WERI-Rb-1 (cell line): ENCODE measurements around the gene ASIC3.
A peak's percentile ranks its signal among the peaks of the same experiment; 100 is the strongest.

ENCODE experiments used
- DNase-seq: peaks from one replicate; pipeline ENCODE4 v3.0.0-alpha.2; 2020
- H3K27ac ChIP-seq: fragments of 250-450 bp; sonication (Bioruptor Pico); 2 replicates; pipeline ENCODE4 v1.5.1; 2020; ENCODE audit warnings: mild to moderate bottlenecking, moderate library complexity
- H3K27me3 ChIP-seq: fragments of 250-450 bp; sonication (Bioruptor Pico); 2 replicates; pipeline ENCODE4 v1.5.1; 2021; ENCODE audit warnings: mild to moderate bottlenecking, low read depth, moderate library complexity; ENCODE audit not compliant: insufficient read depth, severe bottlenecking
- H3K36me3 ChIP-seq: fragments of 250-450 bp; sonication (Bioruptor Pico); 2 replicates; pipeline ENCODE4 v1.5.1; 2020; ENCODE audit warnings: mild to moderate bottlenecking, moderate library complexity
- H3K4me3 ChIP-seq: 2 replicates; pipeline ENCODE4 v1.5.1; 2011; ENCODE audit warnings: low read depth, mild to moderate bottlenecking, control low read depth, low read length
- H3K9me3 ChIP-seq: fragments of 250-450 bp; sonication (Bioruptor Pico); 2 replicates; pipeline ENCODE4 v1.5.1; 2021; ENCODE audit warnings: mild to moderate bottlenecking, moderate library complexity; ENCODE audit not compliant: severe bottlenecking
- TF ChIP-seq, protein P1 (sequence below): IDR thresholded peaks from 2 replicates; pipeline ENCODE4 v1.5.1; 2011; ENCODE audit warnings: low read depth, mild to moderate bottlenecking, control low read depth, inconsistent platforms, low read length

The ASIC3 gene

DNA sequence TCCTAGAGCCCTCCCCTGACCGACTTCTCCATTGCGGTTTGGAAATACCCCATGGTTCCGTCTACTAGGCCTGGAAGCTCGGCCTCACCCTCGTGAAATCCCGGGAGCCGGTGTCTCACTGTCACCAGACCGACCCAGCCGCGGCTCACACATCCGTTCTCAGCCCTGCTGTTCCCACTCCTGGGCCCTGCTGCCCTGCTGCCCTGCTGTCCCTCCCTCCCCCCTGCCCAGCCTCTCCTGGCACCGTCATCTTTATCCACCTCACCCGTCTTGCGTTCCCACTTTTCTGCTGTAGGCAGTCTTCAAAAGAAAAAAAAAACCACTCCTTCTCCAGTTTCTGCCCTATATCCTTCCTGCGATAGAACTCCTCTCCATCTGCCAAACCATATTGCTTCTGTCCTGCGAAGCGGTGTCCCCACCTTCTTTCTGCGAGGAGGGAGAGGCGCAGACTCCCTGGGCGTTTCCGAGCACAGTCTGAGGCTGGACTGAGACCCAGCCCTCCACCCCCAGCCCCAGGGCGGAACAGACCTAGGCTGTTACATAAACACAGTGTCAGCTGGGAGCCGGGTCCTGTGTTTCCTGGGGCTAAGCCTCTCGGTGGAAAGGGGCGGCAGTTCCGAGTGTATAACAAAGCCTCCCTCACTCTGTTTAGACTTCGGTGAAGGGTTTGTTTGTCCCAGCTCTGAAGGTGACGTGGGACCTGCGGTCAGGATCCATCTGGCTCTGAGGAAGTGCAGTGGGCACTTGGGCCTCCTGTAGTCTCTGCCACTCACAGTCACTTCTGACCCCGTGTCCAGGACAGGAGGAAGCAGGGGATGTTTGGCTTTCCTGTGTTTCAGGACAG, 40.7 kb downstream of the ASIC3 start:
- DNase-seq, result peak; percentile 89
- Histone ChIP-seq H3K9me3 (no peaks in the 10 kb centered on the region), H3K27ac (peak overlapping the region; percentile 96), H3K4me3 (peak overlapping the region; percentile 87), H3K27me3 (no peaks in the 10 kb centered on the region), H3K36me3 (peaks cover 52% of the 10 kb centered on the region)
- TF ChIP-seq, protein P1, sequence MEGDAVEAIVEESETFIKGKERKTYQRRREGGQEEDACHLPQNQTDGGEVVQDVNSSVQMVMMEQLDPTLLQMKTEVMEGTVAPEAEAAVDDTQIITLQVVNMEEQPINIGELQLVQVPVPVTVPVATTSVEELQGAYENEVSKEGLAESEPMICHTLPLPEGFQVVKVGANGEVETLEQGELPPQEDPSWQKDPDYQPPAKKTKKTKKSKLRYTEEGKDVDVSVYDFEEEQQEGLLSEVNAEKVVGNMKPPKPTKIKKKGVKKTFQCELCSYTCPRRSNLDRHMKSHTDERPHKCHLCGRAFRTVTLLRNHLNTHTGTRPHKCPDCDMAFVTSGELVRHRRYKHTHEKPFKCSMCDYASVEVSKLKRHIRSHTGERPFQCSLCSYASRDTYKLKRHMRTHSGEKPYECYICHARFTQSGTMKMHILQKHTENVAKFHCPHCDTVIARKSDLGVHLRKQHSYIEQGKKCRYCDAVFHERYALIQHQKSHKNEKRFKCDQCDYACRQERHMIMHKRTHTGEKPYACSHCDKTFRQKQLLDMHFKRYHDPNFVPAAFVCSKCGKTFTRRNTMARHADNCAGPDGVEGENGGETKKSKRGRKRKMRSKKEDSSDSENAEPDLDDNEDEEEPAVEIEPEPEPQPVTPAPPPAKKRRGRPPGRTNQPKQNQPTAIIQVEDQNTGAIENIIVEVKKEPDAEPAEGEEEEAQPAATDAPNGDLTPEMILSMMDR, result no peak

DNA sequence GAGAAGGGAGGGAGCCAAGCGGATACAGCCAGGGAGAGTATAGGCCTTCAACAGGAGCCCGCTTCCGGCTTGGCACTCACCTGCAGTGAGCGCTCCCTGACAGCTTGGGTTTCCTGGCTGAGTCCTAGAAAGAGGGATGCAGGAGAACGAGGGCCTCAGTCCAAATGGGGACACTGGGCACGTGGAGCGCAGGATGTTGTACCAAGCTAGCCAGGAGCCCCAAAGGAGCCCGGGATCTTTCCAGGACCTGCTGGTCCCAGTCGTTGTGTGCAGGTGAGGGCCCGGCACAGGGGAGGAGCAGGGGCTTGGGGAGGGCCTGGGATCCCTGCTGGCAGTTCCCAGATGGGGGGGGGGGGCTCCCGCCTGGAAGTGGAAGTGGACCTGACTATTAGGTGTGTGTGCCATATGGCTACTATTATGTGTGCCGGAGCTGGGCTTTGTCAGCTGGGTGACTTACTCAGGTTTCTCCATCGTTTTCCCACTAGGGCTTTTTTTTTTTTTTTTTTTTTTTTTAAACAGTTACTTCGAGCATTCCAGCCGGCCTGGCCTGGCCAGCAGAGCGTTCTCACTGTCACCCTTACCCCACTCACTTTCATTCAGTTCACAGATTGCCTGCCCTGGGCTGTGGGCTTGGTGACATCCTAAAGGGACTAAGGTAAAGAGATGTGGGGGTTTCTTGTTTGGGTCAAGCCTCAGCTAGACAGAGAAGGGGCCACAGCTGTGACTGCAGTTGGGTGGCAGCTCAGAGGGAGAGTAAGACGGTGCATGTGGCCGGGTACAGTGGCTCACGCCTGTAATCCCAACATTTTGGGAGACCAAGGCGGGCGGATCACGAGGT, 41.8 kb downstream of the ASIC3 start:
- Histone ChIP-seq H3K27me3 (no peaks in the 10 kb centered on the region), H3K4me3 (peak overlapping the region; percentile 87), H3K36me3 (peaks cover 52% of the 10 kb centered on the region), H3K9me3 (no peaks in the 10 kb centered on the region), H3K27ac (peak overlapping the region; percentile 96)
- TF ChIP-seq, protein P1, result no peak
- peak; percentile 67 for DNase-seq

DNA sequence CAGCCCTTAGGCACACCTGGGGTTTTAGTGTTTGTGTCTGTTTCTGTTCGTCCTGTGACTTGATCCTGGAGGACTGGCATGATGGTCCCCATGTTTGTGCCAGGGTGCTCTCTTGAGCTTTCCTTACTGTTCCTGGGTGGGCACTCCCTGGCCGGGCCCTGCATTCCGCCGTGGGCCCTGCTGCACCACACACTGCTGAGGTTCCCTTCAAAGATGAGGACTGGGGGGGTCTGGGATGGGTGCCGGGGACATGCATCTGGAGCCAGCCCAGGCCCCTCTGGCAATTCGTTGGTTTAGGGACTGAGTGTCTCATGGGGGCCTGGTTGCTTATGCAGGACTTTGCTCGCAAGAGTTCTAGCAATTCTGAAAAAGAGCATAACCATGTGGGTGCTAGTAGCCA, 42.7 kb downstream of the ASIC3 start:
- H3K9me3 ChIP-seq, result no peaks in the 10 kb centered on the region
- H3K27ac ChIP-seq, result peak overlapping the region; percentile 35; the same call in 1 of the 2 replicates

DNA sequence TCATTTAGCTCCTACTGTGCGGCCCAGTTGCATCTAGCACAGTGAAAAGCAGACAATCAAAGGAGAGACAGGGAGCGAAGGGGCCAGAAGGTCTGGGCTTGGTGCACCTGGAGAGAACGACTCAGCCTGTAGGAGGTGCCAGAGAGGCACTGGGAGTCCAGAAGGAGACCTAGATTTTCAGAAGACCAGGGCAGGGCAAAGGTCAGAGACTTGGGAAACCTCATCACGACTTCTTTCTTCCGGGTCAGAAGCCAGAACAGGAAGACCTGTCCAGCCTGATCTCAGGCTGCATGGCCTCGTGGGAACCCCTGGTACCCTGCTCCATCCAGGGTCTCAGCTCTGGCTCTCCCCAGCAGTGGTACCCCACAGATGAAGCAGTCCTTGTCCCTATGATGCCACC, 43.1 kb downstream of the ASIC3 start:
- Histone ChIP-seq H3K27ac (0 out of 2 replicates have a peak overlapping the region, but pooled peaks have one; percentile 35), H3K27me3 (no peaks in the 10 kb centered on the region), H3K4me3 (no peak overlapping the region), H3K9me3 (no peaks in the 10 kb centered on the region), H3K36me3 (peaks cover 57% of the 10 kb centered on the region)
- TF ChIP-seq, protein P1, result peak; percentile 83
- peak; percentile 54 for DNase-seq

More for the DNA sequence above, 42.7 kb downstream of the ASIC3 start:
- Histone ChIP-seq H3K4me3 (no peak overlapping the region), H3K36me3 (peaks cover 55% of the 10 kb centered on the region), H3K27me3 (no peaks in the 10 kb centered on the region)
- DNase-seq, result no peak
- TF ChIP-seq, protein P1, result no peak

DNA sequence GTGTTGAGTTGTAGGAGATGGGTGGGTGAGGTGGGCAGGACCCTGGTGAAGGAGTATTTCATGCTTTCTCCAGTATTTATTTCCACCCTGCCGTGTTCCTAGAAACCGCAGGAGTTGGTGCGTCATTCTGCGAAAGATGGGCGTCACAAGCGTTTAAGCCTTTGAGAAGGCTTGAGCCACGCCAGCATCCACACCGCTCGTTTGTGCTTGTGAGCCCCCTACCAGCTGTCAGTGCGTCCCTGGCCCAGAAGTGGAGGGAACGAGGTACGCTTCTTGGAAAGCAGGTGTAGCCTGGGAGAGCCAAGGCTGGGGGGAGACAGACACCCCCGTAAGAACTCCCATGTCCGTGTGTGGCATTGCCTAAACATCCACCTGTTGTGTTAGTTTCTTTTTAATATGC, 43.7 kb downstream of the ASIC3 start:
- Histone ChIP-seq H3K27ac (no peak overlapping the region), H3K4me3 (no peak overlapping the region), H3K9me3 (no peaks in the 10 kb centered on the region), H3K27me3 (no peaks in the 10 kb centered on the region), H3K36me3 (peaks cover 61% of the 10 kb centered on the region)
- DNase-seq, result no peak
- TF ChIP-seq, protein P1, result no peak
